IPS-20b (cell line): ENCODE data around the gene WFDC10A.
"Not testable (repeated sequence)": the region's sequence is repeated elsewhere in the genome, so short reads cannot be mapped to it uniquely, and the experiment has no call there.

Source experiments
- H3K27ac ChIP-seq: one replicate; pipeline ENCODE4 v1.5.1; 2013; ENCODE audit warnings: low read length
- H3K27me3 ChIP-seq: 2 replicates; pipeline ENCODE4 v1.6.1; 2013; ENCODE audit warnings: mild to moderate bottlenecking, low read length, inconsistent platforms; ENCODE audit not compliant: insufficient read depth
- H3K36me3 ChIP-seq: 2 replicates; pipeline ENCODE4 v1.6.1; 2013; ENCODE audit warnings: low read depth, mild to moderate bottlenecking, inconsistent platforms, low read length, moderate library complexity; ENCODE audit not compliant: insufficient read depth
- H3K4me1 ChIP-seq: 2 replicates; pipeline ENCODE4 v1.6.1; 2013; ENCODE audit warnings: mild to moderate bottlenecking, control low read depth, inconsistent platforms, low read length, moderate library complexity; ENCODE audit not compliant: insufficient read depth
- H3K4me3 ChIP-seq: 2 replicates; pipeline ENCODE4 v1.5.1; 2013; ENCODE audit warnings: mild to moderate bottlenecking, low read length, inconsistent platforms
- H3K9ac ChIP-seq: 2 replicates; pipeline ENCODE4 v1.6.1; 2013; ENCODE audit warnings: low read depth, mild to moderate bottlenecking, inconsistent platforms, low read length, moderate library complexity
- H3K9me3 ChIP-seq: 2 replicates; pipeline ENCODE4 v1.6.1; 2013; ENCODE audit warnings: mild to moderate bottlenecking, low read depth, low read length, inconsistent platforms; ENCODE audit not compliant: insufficient read depth

The WFDC10A gene

GRCh38 chr20:45612314-45612713 lies 17.2 kb upstream of the WFDC10A start:
- Histone ChIP-seq H3K36me3 (no peaks in the 10 kb centered on the region), H3K9me3 (0 out of 2 replicates have a peak, but pooled peaks cover 4% of the 10 kb centered on the region), H3K4me3 (no peak overlapping the region), H3K27me3 (no peaks in the 10 kb centered on the region), H3K27ac (no peak overlapping the region), H3K4me1 (peaks cover 7% of the 10 kb centered on the region; the same call in 1 of the 2 replicates), H3K9ac (no peak overlapping the region)

- no peaks in the 10 kb centered on the region for H3K27me3 ChIP-seq
- no peaks in the 10 kb centered on the region for H3K4me1 ChIP-seq
- no peak overlapping the region for H3K27ac ChIP-seq
- no peaks in the 10 kb centered on the region for H3K9me3 ChIP-seq
- H3K4me3 ChIP-seq, result no peak overlapping the region
- H3K9ac ChIP-seq, result no peak overlapping the region
- H3K36me3 ChIP-seq, result no peaks in the 10 kb centered on the region
Observed at GRCh38 chr20:45617591-45617990, 11.9 kb upstream of the WFDC10A start.

- Histone ChIP-seq H3K27ac (no peak overlapping the region), H3K36me3 (no peaks in the 10 kb centered on the region)
Observed at GRCh38 chr20:45621593-45621992, 7.9 kb upstream of the WFDC10A start.

GRCh38 chr20:45626540-45626939 lies 3.0 kb upstream of the WFDC10A start:
- no peaks in the 10 kb centered on the region for H3K36me3 ChIP-seq
- no peak overlapping the region for H3K9ac ChIP-seq
- H3K27me3 ChIP-seq, result no peaks in the 10 kb centered on the region
- H3K27ac ChIP-seq, result no peak overlapping the region
- H3K4me1 ChIP-seq, result no peaks in the 10 kb centered on the region
- H3K9me3 ChIP-seq, result no peaks in the 10 kb centered on the region
- no peak overlapping the region for H3K4me3 ChIP-seq

More at GRCh38 chr20:45621593-45621992, 7.9 kb upstream of the WFDC10A start:
- Histone ChIP-seq H3K4me3 (no peak overlapping the region), H3K9ac (no peak overlapping the region), H3K27me3 (no peaks in the 10 kb centered on the region), H3K4me1 (no peaks in the 10 kb centered on the region), H3K9me3 (no peaks in the 10 kb centered on the region)

GRCh38 chr20:45630371-45630770 lies 832 bp downstream of the WFDC10A start:
- H3K36me3 ChIP-seq, result no peaks in the 10 kb centered on the region
- no peak overlapping the region for H3K9ac ChIP-seq
- H3K27ac ChIP-seq, result no peak overlapping the region
- H3K27me3 ChIP-seq, result no peaks in the 10 kb centered on the region
- H3K4me1 ChIP-seq, result no peaks in the 10 kb centered on the region
- H3K9me3 ChIP-seq, result no peaks in the 10 kb centered on the region
- H3K4me3 ChIP-seq, result no peak overlapping the region

GRCh38 chr20:45631184-45631583 lies 1.6 kb downstream of the WFDC10A start, which contains the start of gene WFDC9:
Gene WFDC9 (minus strand): TSS chr20:45631284. CDS start chr20:45610181, 21,103 bp downstream.
- Histone ChIP-seq H3K9me3 (no peaks in the 10 kb centered on the region), H3K4me1 (no peaks in the 10 kb centered on the region), H3K36me3 (no peaks in the 10 kb centered on the region), H3K9ac (no peak within 1 kb of the TSS), H3K4me3 (no peak within 1 kb of the TSS), H3K27ac (no peak within 1 kb of the TSS), H3K27me3 (no peaks in the 10 kb centered on the region)

GRCh38 chr20:45636513-45636912 lies 7.0 kb downstream of the WFDC10A start:
- Histone ChIP-seq H3K4me3 (no peak overlapping the region), H3K27me3 (no peaks in the 10 kb centered on the region), H3K27ac (no peak overlapping the region), H3K9ac (no peak overlapping the region), H3K4me1 (no peaks in the 10 kb centered on the region), H3K36me3 (no peaks in the 10 kb centered on the region), H3K9me3 (no peaks in the 10 kb centered on the region)

GRCh38 chr20:45639687-45640086 lies 10.1 kb downstream of the WFDC10A start:
- no peak overlapping the region for H3K27ac ChIP-seq
- no peak overlapping the region for H3K4me3 ChIP-seq
- H3K4me1 ChIP-seq, result no peaks in the 10 kb centered on the region
- H3K9ac ChIP-seq, result no peak overlapping the region
- H3K9me3 ChIP-seq, result no peaks in the 10 kb centered on the region
- no peaks in the 10 kb centered on the region for H3K36me3 ChIP-seq
- H3K27me3 ChIP-seq, result no peaks in the 10 kb centered on the region

- H3K9ac ChIP-seq, H3K4me1 ChIP-seq, H3K4me3 ChIP-seq, H3K9me3 ChIP-seq, H3K36me3 ChIP-seq, H3K27me3 ChIP-seq, H3K27ac ChIP-seq: not testable (repeated sequence)
Observed at GRCh38 chr20:45641076-45641475, 11.5 kb downstream of the WFDC10A start.

- H3K27ac ChIP-seq, H3K9me3 ChIP-seq, H3K4me3 ChIP-seq, H3K4me1 ChIP-seq, H3K36me3 ChIP-seq, H3K9ac ChIP-seq, H3K27me3 ChIP-seq: not testable (repeated sequence)
Observed at GRCh38 chr20:45645869-45646268, 16.3 kb downstream of the WFDC10A start.

- Histone ChIP-seq H3K9me3 (peaks cover 9% of the 10 kb centered on the region; the same call in 1 of the 2 replicates), H3K9ac (no peak overlapping the region), H3K27ac (no peak overlapping the region), H3K36me3 (no peaks in the 10 kb centered on the region), H3K27me3 (no peaks in the 10 kb centered on the region), H3K4me1 (no peaks in the 10 kb centered on the region), H3K4me3 (no peak overlapping the region)
Observed at GRCh38 chr20:45646875-45647274, 17.3 kb downstream of the WFDC10A start.

GRCh38 chr20:45647441-45648050 lies 18.0 kb downstream of the WFDC10A start:
- Histone ChIP-seq H3K27me3 (no peaks in the 10 kb centered on the region), H3K4me1 (no peaks in the 10 kb centered on the region), H3K4me3 (no peak overlapping the region)

More at GRCh38 chr20:45647441-45648050, 18.0 kb downstream of the WFDC10A start:
- Histone ChIP-seq H3K36me3 (no peaks in the 10 kb centered on the region), H3K27ac (no peak overlapping the region), H3K9me3 (peaks cover 9% of the 10 kb centered on the region; the same call in 1 of the 2 replicates), H3K9ac (no peak overlapping the region)
